GM19239 (cell line): ENCODE measurements around the gene GNGT1.

Experiments used
- DNase-seq: peaks from one replicate; pipeline ENCODE4 v3.0.0; 2011; ENCODE audit warnings: low spot score; ENCODE audit not compliant: insufficient read length
- FAIRE-seq: peaks from 2 replicates; lab custom pipeline; 2011; peaks lifted over from hg19 to GRCh38; lab: Jason Lieb, UNC

The GNGT1 gene

DNA sequence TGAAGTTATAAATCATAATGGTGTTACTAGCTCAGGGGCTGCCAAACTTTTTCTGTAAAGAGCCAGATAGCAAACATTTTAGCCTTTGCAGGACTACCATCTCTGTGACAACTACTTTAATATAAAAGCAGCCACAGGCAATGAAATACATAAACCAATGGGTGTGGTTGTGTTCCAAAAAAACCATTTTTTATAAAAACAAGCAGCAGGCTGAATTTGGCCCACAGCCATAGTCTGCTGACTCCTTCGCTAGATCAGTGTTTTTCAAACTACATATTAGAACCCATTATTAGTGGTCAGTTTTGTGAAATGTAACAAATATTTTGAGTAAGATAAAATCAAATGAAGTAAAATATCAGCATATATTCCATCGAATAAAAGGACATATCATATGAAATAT is 28.7 kb downstream of the GNGT1 start:
- DNase-seq (no peak), FAIRE-seq (no peak)

DNA sequence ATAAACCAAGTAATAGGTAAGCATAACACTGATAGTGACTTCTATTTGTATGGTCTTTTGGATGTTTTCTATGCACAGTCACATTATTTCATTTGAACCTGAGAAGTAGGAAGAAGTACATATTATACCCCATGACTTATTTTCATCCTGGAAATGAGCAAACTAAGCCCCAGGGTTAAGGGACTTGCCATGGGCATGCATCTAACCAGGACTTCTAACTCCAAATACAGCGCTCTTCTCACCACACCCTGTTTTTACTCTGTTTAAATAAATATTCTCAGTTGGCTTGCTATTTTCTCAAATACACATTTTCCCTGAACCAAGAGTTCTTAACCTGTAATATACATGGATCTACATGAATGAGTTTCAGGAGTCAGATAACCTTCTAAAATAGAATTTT is 31.5 kb downstream of the GNGT1 start:
- DNase-seq (no peak), FAIRE-seq (no peak)

DNA sequence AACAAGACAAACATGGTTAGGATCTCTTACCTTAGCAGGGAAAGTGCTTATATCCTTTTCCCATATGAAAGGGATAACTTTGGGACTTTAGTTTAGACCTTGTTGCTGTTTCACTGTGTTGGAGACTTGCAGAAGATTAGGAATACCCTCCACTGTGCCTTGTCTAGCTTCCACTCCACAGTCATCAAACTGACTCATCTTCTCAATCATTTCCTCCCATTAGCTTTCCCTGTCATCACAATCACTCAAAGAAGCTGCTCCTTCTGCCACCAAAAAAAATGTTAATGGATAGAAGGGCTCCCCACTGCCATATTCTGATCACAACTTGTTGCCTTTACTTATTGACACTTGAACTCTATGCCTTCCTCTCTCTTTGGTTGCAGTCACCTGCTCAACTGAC is 31.9 kb downstream of the GNGT1 start:
- FAIRE-seq = no peak

DNA sequence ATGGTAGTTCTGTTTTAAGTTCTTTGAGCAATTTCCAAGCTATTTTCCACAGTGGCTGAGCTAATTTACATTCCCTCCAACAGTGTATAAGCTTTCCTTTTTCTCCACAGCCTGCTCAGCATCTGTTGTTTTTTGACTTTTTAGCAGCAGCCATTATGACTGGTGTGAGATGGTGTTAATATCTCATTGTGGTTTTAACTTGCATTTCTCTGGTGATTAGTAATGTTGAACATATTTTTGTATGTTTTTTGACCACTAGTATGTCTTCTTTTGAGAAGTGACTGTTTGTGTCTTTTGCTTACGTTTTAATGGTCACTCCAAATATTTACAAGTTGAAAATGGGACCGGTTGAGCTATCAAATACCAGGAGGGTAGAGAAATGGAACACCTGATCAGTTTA is 35.6 kb downstream of the GNGT1 start:
- FAIRE-seq (no peak), DNase-seq (no peak)

More for the DNA sequence above, 31.9 kb downstream of the GNGT1 start:
- DNase-seq = no peak

DNA sequence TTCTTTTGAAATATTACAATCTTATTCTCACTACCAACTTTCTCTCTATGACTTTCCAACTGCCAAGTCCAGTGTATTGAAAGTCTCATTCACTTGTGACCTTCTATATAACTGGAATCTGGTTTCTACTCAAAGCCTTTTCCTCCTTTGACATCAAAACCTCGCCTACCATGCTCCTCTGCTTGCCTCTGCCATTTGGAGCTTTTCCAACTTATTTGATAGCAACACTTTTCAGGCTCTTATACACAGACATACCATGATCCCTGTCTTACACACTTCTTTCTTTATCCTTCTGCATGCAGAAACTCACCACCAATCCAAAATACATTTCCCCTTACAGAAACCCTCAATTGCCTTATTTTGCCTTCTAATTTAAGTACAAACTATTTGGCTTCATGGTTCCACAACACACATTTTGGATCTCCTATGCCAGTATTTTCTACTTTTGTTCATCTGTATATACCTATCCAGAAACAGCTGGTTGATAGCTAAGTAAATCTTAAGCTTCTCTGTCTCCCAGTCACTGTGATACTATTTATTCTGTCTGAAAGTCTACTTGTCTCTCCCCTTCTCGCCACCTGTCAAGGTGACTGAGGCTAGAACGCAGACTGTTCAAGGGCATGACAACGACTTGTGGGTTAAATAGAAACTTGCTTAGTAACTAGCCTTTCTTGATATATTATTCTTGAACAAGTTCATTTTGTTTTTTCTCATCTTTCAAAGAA is 37.6 kb downstream of the GNGT1 start:
- no peak for FAIRE-seq
- no peak for DNase-seq

DNA sequence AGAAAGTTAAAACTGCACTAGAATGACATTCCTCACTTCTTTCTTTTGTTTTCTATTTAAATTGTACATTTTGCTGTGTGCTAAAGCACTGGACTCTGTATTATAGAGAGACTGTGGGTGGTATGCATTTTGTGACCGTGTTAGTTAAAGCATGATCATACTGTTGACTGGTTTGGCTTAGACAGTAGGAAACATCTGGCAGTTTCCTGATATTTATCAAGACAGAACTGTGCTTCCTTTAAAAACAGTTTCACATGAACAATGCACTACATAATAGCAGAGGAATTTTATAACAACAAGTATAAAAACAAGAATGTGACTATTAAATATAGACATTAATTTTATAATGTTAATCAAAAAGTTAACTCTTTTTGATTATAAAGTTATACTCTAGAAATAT is 38.3 kb downstream of the GNGT1 start:
- no peak for DNase-seq
- no peak for FAIRE-seq

DNA sequence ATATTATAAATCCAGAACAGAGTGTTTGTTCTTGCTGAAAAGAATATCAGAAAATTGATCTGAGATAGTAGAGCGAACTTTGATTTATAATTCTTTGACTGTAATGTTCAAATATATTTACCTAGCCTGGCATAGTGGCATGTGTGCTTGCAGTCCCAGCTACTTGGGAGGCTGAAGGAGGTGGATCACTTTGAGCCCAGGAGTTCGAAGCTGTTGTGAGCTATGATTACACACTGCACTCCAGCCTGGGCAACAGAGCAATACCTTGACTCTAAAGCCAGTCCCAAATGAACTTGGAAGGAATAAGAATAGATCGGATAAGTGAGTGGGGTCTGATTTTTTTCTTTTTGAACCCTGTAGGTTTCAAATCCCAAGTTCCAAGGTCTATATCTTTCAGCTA is 38.7 kb downstream of the GNGT1 start:
- no peak for FAIRE-seq

DNA sequence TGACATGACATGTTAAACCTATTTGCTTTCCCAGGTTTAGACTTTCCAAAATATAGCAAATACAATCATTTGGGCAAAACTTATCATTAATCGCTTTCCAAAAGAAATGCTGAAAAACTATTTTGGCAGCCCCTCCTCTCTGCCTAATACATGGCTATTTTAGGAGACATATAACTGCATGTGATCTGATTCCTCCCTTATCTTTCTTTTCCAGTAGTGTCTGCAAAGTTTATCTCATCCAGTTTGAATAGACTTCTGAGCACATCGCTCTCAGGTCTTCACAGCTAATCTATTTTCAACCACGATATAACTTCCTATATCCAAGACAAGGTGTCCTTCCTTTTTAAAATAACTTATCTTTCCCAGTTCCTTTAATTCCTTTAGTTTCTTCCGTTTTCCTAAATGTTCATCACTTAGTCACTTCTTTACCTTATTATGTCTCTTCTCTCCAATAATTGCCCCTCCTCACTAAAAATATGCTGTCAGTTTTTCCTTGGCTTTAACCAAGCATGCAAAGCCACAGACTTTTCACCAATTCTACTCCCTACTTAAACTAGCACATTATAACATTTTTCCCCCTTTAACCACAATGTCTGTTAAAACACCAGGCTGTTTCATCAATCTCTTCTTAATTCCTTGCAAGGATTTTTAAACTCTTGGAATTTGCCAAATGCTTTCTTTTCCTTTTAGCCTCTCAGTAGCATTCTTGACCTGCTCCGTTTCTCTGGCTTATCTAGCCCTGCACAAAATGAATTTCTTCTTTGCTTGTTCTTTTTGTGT is 39.6 kb downstream of the GNGT1 start:
- FAIRE-seq (no peak), DNase-seq (no peak)

More for the DNA sequence above, 38.7 kb downstream of the GNGT1 start:
- no peak for DNase-seq

DNA sequence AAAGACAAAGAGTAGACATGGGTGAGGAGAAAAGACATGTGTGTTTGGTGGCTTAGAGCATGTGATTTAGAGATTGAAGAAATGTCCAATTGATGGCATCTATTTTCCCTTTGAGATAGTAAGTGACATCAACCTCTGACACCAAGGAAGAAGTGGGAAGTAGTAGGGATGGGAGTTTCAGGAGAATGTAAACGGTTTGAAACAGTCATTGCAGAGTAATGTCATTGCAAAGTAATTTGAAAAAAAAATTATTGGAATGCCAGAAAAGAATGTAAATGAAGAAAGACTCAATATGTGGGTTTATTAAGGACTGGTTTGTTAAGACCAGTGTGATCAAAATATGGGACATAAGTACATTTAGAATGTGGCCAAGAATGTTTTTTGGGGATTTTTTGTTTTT is 41.7 kb downstream of the GNGT1 start:
- no peak for FAIRE-seq
- no peak for DNase-seq

DNA sequence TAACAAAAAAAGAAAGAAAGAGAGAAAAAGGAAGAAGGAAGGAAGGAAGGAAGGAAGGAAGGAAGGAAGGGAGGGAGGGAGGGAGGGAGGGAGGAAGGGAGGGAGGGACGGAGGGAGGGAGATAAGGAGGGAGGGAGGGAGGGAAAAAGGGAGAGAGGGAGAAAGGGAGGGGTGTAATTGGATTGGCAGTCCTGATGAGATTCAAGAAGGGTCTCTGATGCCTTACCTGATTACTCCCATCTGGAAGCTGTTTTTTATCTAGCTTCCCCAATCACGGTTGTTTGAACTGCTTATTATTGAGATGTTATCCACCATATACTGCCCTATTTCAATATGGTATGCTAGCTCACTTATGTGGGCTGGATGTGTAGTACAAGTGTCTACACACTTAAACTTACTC is 42.5 kb downstream of the GNGT1 start:
- DNase-seq = no peak
- no peak for FAIRE-seq

DNA sequence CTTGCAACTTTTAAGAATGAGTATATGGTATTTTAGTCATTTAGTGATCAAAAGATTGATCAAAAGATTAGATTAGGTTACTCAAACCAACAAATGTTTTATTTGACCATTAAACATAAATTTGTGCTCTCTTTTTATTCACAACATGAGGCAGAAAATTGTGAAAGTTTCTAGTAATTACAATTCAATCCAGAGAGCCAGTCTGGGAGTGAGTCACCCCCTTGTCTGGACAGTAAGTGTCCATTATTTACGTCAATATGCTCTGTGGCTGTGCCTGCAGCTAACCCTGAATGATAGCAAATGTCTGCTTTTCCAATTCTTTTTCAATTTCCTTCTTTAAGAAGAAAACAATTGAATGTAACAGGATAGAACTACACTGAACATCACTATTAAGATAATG is 43.1 kb downstream of the GNGT1 start:
- DNase-seq (no peak), FAIRE-seq (no peak)

DNA sequence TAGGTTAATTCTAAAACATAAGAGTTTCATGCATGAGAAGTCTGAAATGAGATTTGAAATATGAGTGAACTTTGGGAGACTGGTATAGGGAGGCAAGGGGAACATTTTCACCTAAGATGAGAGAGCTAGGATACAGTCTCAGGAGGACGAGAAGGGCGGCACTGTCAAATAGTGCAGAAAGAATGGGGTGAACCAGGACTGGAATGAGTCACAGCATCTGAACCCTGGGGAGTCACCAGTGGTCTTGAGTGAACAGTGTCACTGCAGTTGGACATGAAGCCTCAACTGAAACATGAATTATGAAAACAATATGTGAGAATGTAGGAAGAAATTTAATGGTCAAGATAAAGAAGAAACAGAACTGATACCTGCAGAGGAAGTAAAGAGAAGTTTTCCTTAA is 48.9 kb downstream of the GNGT1 start:
- peak; percentile 52 for FAIRE-seq
- no peak for DNase-seq

DNA sequence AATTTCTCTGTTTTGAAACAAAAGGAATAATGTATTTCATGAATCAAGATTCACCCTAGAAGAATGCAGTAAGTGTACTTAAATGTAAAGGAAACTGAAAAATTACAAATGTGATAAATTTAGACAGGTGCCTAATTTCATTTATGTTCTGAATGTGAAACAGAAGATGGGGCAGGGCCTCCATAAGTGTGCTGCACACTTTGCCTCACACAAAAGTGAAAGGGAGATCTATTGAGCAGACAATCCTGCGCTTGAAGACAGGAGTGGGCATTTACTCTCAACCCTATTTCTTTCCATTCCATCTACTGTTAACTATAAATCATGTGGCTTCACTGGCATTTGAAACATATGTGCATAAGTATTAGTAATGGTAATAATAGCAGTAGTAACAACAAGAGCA is 51.4 kb downstream of the GNGT1 start:
- FAIRE-seq (no peak), DNase-seq (no peak)

DNA sequence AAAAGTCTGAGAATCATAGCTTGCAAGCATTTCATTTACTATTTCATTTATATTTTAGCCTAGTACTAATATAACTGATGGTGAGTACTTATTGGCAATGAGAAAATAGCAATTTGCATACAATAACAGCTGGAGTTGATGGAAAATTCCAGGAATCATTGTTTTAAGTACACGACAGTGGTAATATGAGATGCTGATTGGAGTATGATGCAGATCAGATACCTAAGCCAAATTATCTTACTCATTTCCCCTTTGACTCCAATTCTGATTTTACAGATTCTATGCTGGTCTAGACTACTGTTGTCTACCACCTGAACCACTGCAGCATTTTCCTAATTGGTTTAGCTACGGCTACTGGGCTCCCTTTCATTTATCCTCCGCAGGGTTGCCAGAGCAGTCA is 51.8 kb downstream of the GNGT1 start:
- FAIRE-seq (no peak), DNase-seq (no peak)

DNA sequence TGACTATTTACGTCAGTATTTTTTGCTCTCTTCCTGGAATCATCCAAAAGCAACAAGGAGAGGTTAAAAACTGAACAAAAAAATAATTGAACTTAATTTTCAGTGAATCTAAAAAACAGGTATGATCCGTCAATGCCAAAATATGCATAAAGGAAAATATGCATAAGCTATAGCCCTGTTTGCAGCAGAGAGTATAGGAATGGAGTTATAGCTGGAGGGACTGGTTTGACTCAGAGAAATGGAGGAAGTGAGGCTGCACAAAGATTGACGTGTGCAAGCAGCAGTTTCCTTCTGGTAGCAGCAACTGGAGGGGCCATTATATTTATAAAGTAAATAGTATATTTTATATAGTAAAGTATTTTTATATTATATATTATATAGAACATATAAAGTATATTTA is 52.3 kb downstream of the GNGT1 start:
- FAIRE-seq (no peak), DNase-seq (no peak)
